ENCODE results near the gene PTPRR.

- no peak for TF ChIP-seq CTCF (IDR thresholded peaks at IDR 0.05)
- no peak for TF ChIP-seq POLR2A (IDR thresholded peaks at IDR 0.05)
These were observed 199.3 kb downstream of the PTPRR start for GRCh38 chr12:70721216-70721615.

All from ovary (tissue), 3 donors.